ENCODE measurements around the gene CACHD1. TPM values are rescaled to one million over a fixed set of nuclear protein-coding genes. Genes with fewer than 3 reads are reported as not detected.

CACHD1 gene
- total RNA-seq, 1 experiment from 2014 or later, result 16.6 TPM

DNA sequence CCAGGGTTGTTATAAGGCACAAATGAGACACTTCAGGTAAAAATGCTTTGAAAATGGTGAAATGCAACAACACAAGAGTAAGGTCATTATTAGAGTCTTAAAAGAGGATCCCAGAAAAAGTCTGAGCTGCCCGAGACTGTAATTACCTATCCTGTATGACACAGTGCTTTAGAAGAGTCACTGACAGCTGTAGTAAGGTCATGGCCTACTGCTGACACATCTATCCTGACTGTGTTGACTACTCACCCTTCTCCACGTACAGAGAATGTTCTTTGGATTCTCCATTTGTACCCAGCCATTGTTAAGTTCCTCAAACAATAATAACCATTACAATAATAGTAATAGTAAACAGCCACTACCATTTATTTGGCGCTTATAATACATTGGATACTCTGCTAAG is 104.4 kb downstream of the CACHD1 start:
- Mint-ChIP-seq H3K4me1 (ENCODE audit: low read depth, unreplicated experiment) (peaks cover 18% of the 10 kb centered on the region), H3K27me3 (ENCODE audit: insufficient read depth, unreplicated experiment) (no peaks in the 10 kb centered on the region), H3K4me3 (ENCODE audit: unreplicated experiment) (no peak overlapping the region), H3K36me3 (ENCODE audit: insufficient read depth, unreplicated experiment) (peaks cover 8% of the 10 kb centered on the region), H3K9me3 (ENCODE audit: unreplicated experiment) (no peaks in the 10 kb centered on the region), H3K27ac (ENCODE audit: unreplicated experiment) (no peak overlapping the region)
- no peaks in the 10 kb centered on the region for H3K27me3 ChIP-seq (replicated peaks; ENCODE audit: control insufficient read depth, insufficient read depth, low read length)
- ChIA-PET POLR2A (no interaction called here), CTCF (no interaction called here)
- no peak overlapping the region for H3K4me3 ChIP-seq (ENCODE audit: low read depth, low read length)
- H3K36me3 ChIP-seq (ENCODE audit: control insufficient read depth, insufficient read depth, low read length), result no peaks in the 10 kb centered on the region
- no peak for DNase-seq
- TF ChIP-seq, protein P1, sequence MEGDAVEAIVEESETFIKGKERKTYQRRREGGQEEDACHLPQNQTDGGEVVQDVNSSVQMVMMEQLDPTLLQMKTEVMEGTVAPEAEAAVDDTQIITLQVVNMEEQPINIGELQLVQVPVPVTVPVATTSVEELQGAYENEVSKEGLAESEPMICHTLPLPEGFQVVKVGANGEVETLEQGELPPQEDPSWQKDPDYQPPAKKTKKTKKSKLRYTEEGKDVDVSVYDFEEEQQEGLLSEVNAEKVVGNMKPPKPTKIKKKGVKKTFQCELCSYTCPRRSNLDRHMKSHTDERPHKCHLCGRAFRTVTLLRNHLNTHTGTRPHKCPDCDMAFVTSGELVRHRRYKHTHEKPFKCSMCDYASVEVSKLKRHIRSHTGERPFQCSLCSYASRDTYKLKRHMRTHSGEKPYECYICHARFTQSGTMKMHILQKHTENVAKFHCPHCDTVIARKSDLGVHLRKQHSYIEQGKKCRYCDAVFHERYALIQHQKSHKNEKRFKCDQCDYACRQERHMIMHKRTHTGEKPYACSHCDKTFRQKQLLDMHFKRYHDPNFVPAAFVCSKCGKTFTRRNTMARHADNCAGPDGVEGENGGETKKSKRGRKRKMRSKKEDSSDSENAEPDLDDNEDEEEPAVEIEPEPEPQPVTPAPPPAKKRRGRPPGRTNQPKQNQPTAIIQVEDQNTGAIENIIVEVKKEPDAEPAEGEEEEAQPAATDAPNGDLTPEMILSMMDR (IDR thresholded peaks at IDR 0.05; ENCODE audit: insufficient read depth in 1 of 2, low read depth in 1 of 2, low read length in 1 of 2, severe bottlenecking in 1 of 2, unreplicated experiment in 1 of 2), result no peak
- H3K4me1 ChIP-seq, result no peaks in the 10 kb centered on the region
- intact Hi-C loops (cut with micrococcal nuclease; ENCODE audit: unreplicated experiment), result no loop called here
- H3K9me3 ChIP-seq, result no peaks in the 10 kb centered on the region
- no TSS peak for BruUV-seq (replicated peaks)

DNA sequence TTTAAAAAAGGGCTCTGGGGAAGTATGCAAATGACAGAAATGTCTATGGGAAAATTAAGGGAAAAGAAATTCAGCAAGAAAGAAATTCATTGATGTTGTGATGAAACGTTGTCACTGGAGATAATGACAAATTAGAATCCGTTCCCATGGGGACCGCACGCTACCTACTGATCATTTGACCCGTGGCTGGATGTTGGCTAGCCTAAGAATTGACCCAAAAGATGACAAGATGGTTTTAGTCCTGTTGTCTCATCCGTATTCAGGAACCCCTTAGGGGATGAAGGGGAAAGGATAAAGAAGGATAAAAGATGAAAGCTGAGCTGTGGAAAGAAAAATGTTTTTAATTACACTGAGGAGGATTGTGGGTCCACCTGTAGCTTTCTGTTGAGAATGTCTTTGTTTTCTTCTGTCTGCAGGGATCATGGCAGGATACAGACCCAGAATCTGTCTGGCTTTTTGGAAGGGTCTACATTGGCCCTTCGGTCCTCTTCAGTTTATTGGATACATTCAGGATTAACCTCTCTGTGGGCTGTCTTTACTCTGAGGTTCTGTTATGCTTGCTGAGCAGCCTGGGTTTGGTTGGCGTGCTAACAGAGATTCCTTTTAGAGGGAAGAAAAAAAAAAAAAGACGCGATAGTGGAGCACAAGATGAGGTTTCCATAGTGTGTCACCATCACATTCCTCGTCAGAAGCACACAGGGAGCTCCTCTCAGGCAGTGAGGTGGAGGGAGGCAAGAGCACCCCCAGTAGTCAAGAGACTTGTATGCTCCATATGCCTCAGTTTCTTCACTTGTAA is 106.2 kb downstream of the CACHD1 start:
- no peak overlapping the region for H3K27ac Mint-ChIP-seq (ENCODE audit: unreplicated experiment)
- intact Hi-C loops (cut with micrococcal nuclease; ENCODE audit: unreplicated experiment), result no loop called here
- Histone ChIP-seq H3K4me1 (no peaks in the 10 kb centered on the region), H3K36me3 (ENCODE audit: control insufficient read depth, insufficient read depth, low read length) (no peaks in the 10 kb centered on the region), H3K9me3 (no peaks in the 10 kb centered on the region), H3K27me3 (replicated peaks; ENCODE audit: control insufficient read depth, insufficient read depth, low read length) (no peaks in the 10 kb centered on the region), H3K4me3 (ENCODE audit: low read depth, low read length) (no peak overlapping the region)
- peaks cover 8% of the 10 kb centered on the region for H3K36me3 Mint-ChIP-seq (ENCODE audit: insufficient read depth, unreplicated experiment)
- no TSS peak for BruUV-seq (replicated peaks)
- no peak for DNase-seq
- POLR2A ChIA-PET, result no interaction called here
- CTCF ChIA-PET, result no interaction called here
- no peaks in the 10 kb centered on the region for H3K27me3 Mint-ChIP-seq (ENCODE audit: insufficient read depth, unreplicated experiment)
- peaks cover 18% of the 10 kb centered on the region for H3K4me1 Mint-ChIP-seq (ENCODE audit: low read depth, unreplicated experiment)
- H3K4me3 Mint-ChIP-seq (ENCODE audit: unreplicated experiment), result no peak overlapping the region
- no peaks in the 10 kb centered on the region for H3K9me3 Mint-ChIP-seq (ENCODE audit: unreplicated experiment)
- TF ChIP-seq, protein P1 (IDR thresholded peaks at IDR 0.05; ENCODE audit: insufficient read depth in 1 of 2, low read depth in 1 of 2, low read length in 1 of 2, severe bottlenecking in 1 of 2, unreplicated experiment in 1 of 2), result no peak

DNA sequence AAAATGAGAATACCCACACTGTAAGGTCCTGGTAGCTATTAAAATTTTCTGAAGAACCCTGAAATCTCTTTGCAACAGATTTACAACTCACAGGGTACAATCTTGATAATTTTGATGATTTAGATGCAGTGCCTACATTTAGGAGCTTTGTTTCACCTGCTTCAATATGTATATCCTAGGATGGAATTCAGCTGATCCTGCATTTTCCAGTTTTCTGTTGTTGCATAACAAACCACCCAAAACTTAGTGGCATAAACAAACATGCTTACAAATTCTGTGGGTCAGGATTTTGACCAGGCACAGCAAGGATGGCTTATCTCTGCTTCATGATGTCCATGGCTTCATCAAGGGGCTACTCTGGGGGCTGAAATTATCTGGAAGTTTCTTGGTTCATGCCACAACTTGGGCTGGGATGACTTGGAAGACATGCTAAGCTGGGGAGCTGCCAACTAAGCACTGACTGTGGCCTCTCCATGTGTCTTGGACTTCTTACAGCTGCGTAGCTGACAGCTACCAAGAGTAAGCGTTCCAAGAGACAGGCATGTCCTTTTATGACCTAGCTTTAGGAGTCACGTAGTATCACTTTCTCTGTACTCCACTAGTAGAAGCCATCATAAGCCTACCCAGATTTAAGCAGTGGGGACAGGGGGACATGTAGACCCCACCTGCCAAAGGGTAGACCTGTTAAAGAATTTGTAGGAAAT is 108.5 kb downstream of the CACHD1 start:
- no peaks in the 10 kb centered on the region for H3K27me3 Mint-ChIP-seq (ENCODE audit: insufficient read depth, unreplicated experiment)
- no TSS peak for BruUV-seq (replicated peaks)
- no peak overlapping the region for H3K27ac Mint-ChIP-seq (ENCODE audit: unreplicated experiment)
- intact Hi-C loops (cut with micrococcal nuclease; ENCODE audit: unreplicated experiment), result no loop called here
- H3K9me3 ChIP-seq, result no peaks in the 10 kb centered on the region
- H3K36me3 Mint-ChIP-seq (ENCODE audit: insufficient read depth, unreplicated experiment), result no peaks in the 10 kb centered on the region
- ChIA-PET CTCF (no interaction called here), POLR2A (no interaction called here)
- peaks cover 8% of the 10 kb centered on the region for H3K4me1 Mint-ChIP-seq (ENCODE audit: low read depth, unreplicated experiment)
- H3K36me3 ChIP-seq (ENCODE audit: control insufficient read depth, insufficient read depth, low read length), result no peaks in the 10 kb centered on the region
- no peak for DNase-seq
- TF ChIP-seq, protein P1 (IDR thresholded peaks at IDR 0.05; ENCODE audit: insufficient read depth in 1 of 2, low read depth in 1 of 2, low read length in 1 of 2, severe bottlenecking in 1 of 2, unreplicated experiment in 1 of 2), result no peak
- H3K4me1 ChIP-seq, result no peaks in the 10 kb centered on the region
- H3K4me3 Mint-ChIP-seq (ENCODE audit: unreplicated experiment), result no peak overlapping the region
- no peak overlapping the region for H3K4me3 ChIP-seq (ENCODE audit: low read depth, low read length)
- H3K27me3 ChIP-seq (replicated peaks; ENCODE audit: control insufficient read depth, insufficient read depth, low read length), result no peaks in the 10 kb centered on the region
- no peaks in the 10 kb centered on the region for H3K9me3 Mint-ChIP-seq (ENCODE audit: unreplicated experiment)
